HG03432 (cell line): Measurements from ENCODE around the gene GZMM.

ENCODE experiments used
- ATAC-seq: cut with Tn5 transposase; IDR thresholded peaks from one replicate; pipeline ENCODE4 v1.9.1; 2021; ENCODE audit warnings: mild to moderate bottlenecking, moderate library complexity; ENCODE audit not compliant: unreplicated experiment

GZMM gene

DNA sequence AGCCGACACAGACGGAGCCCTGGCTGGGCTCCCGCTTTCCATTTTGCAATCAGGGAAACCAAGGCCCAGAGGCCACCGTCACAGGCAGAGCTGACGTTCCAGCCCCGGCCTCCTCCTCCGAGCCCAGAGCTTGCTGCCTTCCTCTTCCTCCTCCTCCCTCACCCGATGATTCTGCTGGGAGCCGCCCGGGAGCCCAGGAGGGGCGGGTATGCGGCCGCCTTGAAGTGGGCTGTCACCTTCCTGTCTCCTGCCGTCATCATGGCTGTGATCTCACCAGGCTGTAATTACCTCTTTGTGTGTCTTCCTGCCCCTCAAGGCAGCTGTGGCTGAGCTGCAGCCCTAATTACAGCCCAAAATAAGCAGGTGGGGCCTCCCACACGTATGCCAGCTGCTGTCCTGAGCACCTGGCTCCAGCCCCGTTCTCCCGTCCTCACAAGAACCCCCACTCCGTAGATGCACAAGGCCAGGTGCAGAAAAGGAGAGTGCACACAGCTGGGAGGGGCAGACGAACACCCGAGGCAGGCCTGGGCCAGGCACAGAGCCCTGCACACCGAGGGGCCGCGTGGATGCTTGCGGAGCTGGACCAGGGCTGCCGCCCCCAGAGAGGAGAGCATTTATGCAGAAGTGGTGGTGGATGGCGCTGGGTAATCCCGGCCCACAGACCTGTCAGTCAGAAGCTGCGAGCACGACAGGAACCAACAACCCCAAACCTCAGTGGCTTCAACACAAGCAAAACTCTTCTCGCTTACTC, 32.6 kb upstream of the GZMM start:
- no peak for ATAC-seq

DNA sequence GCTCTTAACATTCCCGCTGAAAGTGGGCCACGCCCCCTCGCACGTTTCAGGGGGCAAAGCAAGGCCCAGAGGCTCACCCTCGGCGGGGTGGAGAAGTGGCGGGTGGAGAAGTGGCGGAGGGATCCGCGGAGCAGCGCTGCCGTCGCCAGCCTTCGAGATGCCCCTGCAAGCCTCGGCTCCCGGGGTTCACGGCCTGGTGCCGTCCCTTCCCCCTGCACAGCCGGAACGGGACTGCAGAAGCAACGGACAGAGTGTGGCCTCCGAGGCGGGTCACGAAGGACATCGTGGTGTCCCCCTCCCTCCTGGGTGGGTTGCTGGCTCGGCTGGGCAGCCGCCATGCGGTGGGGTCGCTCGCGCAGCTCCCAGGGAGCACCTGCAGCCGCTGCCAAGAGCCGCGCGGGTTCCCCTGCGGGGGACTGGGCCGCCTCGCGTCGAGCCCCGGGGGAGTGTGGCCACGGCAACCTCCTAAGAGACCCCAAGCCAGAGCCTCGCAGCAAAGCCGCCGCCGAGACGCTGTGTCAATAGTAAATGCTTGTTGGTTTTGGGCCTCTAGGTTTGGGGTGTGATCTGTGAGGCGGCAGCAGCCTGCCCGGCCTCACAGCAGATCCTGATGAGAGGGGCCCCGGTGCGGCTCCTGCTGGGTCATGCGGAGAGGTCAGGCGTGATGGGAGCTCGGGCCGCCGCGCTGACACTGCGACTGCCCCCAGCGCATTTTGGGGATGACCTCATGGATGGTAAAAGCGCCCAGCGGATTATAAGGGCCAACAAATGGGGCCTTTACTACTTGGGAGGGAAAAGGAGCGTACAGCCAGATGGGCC, 31.1 kb upstream of the GZMM start:
- ATAC-seq = no peak

DNA sequence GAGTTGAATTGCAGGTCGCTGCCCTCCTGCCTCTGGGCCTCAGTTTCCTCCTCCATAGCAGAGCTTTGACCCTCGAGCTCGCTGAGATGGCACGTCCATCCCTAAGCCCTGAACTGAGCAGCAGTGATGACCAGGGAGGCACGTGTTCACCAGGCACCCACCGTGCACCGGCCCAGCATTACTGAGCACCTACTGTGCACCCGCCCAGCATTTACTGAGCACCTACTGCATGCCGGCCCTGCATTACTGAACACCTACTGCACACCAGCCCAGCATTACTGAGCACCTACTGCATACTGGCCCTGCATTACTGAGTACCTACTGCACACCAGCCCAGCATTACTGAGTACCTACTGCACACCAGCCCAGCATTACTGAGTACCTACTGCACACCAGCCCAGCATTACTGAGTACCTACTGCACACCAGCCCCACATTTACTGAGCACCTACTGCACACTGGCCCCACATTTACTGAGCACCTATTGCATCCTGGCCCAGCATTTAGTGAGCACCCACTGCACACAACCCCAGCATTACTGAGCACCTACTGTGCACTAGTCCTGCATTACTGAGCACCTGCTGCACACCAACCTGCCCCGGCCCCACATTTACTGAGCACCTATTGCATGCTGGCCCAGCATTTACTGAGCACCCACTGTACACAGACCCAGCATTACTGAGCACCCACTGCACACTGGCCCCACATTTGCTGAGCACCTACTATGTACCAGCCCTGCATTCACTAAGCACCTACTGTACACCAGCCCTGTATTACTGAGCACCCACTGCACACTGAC, 30.3 kb upstream of the GZMM start:
- no peak for ATAC-seq

DNA sequence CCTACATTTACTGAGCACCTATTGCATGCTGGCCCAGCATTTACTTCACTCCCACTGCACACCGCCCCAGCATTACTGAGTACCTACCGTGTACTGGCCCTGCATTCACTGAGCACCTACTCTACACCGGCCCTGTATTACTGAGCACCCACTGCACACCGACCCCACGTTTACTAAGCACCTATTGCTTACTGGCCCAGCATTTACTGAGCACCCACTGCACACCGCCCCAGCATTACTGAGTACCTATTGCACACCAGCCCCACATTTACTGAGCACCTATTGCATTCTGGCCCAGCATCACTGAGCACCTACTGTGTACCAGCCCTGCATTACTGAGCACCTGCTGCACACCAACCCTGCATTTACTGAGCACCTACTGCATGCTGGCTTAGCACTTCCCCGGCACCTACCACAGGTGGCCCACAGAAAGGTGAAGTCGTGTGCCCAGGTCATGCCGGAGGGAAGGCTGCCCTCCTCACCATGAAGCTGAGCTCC, 29.6 kb upstream of the GZMM start:
- no peak for ATAC-seq

DNA sequence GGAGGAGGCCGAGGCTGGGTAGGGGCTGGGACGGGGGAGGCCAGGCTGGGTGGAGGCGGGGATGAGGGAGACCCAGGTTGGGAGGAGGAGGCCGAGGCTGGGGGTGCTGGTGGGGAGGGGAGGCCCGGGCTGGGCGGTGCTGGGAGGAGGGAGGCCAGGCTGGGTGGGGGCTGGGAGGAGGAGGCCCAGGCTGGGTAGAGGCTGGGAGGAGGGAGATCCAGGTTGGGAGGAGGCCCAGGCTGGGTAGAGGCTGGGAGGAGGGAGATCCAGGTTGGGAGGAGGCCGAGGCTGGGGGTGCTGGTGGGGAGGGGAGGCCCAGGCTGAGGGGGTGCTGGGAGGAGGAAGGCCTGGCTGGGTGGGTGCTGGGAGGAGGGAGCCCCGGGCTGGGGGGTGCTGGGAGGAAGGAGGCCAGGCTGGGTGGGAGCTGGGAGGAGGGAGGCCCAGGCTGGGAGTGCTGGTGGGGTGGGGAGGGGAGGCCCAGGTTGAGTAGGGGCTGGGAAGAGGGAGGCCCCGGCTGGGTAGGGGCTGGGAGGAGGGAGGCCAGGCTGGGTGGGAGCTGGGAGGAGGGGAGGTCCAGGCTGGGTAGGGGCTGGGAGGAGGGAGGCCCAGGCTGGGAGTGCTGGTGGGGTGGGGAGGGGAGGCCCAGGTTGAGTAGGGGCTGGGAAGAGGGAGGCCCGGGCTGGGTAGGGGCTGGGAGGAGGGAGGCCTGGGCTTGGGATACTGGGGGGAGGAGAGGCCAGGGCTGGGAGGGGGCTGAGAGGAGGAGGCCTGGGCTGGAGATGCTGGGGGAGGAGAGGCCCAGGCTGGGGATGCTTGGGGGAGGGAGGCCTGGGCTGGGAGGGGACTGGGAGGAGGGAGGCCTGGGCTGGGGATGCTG, 25.9 kb upstream of the GZMM start:
- no peak for ATAC-seq

DNA sequence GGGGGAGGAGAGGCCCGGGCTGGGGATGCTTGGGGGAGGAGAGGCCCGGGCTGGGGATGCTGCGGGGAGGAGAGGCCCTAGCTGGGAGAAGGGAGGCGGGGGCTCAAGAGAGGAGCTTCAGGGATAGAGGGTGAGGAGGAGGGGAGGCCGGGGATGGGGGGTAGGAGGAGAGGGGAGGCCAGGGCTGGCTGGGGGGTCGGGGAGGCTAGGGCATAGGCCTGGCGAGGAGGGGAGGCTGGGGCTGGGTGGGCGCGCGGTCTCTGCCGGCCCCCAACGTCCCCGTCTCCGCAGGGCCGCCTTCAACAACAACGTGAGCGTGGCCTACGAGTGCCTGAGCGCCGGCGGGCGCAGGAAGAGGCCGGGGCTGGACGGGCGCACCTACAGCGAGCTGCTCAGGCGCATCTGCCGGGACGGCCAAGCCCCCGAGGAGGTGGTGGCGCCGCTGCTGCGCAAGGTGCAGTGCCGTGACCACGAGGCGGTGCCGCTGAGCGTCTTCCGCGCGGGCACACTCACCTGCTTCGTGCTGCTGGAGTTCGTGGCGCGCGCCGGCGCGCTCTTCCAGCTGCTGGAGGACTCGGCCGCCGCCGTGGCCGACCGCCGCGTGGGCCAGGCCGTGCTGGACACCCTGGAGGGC, 25.1 kb upstream of the GZMM start:
- ATAC-seq = no peak

DNA sequence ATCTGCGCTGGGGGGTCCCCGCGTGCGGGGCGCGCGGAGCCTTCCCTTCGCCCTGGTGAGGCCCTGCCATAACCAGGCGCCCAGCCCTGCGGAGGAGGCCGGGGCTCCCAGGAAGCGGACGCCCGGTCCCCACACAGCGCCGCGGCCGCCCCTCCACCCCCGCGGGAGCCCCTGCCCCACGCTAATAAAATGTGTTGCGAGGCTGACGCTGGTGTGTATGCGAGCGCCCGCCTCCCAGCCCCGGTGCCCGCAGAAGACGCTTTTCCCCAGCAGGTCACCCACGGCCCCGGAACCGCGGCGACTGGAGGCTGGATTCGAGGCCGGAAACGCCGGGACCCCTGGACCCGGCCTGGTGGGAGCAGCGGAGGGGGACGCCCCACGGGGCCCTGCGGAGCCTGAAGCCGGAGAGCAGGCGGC, 24.4 kb upstream of the GZMM start:
- ATAC-seq = no peak

DNA sequence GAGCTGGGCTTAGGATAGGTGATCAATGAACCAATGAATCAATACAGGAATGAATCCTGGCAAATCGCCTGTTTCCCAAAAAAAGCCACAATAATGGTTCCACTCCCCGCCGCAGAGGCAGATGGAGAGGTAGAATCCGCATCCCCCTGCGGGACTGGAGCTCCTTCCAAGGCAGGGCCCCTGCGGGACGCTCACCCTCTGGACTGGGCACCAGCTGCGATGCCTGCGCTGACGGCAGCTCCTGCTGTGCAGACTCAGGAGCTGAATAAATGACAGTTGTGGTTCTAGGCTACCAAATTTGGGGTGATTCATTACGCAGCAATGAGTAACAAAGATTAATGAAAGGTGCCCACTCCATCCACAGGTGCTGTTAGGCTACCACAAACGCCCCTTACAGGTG, 21.1 kb upstream of the GZMM start:
- no peak for ATAC-seq

DNA sequence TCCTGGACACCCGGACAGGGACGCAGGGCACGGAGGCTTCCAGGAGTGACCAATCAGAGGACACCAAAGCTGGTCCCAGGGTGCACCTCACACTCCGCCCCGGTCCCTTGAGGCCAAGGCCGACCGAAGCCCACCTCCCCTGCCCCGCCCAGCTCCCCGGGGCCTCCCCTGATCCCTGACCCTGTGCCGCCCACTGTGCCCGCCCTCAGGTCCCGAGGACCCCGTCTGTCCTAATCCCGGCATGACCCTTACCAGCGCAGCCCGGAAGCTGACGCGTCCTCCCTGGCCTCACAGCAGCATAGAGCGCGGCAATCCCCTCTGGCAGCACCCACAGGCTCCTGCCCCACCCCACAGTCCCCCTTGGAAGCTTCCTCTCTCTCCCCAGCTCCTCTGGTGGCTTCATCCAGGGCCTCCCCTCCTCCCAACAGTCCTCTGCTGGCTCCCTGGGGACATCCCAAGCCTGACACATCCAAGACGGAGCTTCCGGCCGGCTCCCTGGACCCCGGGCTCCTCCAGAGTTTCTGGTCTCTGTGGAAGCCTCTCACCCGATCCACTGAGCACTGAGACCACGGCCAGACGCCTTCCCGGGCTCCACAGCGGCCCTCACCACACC, 19.7 kb upstream of the GZMM start:
- no peak for ATAC-seq

DNA sequence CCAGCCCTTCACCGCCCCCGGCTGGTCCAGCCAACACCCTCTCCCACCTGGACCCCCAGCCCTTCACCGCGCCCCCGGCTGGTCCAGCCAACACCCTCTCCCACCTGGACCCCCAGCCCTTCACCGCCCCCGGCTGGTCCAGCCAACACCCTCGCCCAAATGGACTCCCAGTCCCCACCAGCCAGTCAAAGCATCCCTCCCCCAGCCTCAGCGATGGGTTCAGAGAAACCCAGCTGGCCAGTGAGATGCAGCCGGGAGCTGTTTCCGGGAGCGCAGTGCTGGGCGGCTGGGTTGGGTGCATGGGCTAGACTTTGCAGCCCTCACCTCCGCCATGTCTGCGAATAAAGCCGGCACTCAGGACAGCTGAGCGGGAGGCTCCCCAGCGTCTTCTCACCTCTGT, 18.8 kb upstream of the GZMM start:
- ATAC-seq = no peak

DNA sequence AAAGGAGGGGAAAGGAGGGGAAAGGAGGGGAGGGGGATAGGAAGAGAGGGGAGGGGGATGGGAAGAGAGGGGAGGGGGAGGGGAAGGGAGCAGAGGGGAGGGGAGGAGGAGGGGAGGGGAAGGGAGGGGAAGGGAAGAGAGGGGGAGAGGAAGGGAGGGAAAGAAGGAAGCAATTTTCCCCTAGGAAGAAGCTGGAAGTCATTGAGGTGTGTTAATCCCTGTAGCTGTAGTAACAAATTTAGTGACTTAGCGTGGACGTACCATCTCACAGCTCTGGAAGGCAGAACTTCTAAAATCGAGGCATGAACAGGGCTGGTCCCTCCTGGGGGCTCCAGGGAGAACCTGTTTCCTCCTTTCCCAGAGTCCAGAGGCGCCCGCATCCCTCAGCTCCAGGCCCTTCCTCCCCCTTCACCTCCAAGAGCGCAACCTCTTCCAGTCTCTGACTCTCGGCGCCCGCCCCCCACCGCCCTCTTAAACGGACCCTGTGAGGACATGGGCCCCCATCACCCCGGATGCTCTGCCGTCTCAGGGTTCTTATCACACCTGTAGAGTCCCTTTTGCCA, 17.9 kb upstream of the GZMM start:
- no peak for ATAC-seq

DNA sequence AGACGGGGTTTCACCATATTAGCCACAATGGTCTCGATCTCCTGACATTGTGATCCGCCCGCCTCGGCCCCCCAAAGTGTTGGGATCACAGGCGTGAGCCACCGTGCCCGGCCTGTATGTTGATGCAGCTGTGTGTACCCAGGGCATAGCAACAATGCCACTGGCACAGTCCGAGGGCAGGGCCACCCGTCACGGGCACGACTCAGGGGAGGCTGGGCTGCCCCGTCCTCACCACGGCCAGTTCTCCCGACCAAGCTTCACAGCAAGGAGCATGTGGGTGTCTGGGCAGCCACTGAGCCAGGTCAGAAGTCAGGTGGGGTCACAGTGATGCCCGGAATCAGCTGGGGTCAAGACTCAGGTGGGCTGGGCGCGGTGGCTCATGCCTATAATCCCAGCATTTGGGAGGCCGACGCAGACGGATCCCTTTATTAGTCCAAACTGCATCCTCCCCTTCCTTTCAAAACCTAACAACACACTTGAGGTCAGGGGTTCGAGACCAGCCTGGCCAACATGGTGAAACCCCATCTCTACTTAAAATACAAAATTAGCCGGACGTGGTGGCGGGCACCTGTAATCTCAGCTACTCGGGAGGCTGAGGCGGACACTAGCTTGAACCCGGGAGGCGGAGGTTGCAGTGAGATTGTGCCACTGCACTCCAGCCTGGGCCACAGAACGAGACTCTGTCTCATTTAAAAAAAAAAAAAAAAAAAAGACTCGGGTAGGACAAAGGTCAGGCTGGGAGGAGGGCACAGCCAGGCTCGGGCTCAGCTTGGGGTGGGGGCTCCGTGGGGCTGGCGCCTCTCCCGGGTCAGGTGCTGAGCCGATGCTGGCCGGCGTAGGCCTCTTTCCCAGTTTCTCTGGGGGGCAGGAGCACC, 13.5 kb upstream of the GZMM start:
- ATAC-seq = no peak

DNA sequence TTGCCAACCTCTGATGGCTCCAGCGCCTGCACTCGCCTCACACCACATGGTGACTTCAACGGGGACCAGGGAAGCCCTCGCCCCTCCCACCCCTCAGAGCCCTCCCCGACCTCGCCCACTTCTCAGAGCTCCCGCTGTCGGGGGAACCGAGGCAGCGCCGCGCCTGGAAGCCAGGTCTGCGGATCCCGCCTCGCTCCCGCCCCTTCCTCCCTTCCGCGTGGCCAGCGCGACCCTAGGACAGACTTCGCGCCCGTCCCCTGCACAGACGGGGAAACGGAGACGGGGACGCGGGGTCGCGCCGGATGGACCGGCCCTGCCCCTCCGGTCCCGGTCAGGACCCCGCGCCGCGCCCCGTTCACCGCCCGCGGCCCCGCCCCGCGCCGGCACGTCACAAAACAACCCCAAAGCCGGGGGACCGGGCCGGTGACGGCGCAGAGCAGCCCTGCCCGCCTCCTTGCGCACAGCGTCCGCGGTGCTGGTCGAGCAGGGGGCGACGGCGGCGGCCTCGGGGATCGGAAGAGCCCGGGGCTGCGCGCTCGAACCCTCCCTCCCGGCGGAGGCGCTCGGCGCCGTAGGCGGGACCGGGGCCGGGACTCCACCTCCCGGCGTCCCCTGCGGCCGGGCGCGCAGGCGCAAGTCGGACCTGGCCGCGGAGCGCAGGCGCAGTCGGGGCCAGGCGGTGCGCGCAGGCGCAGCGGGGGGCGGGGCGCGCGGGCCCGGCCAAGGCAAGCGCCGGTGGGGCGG, 12.7 kb upstream of the GZMM start:
- peak; percentile 68 for ATAC-seq

DNA sequence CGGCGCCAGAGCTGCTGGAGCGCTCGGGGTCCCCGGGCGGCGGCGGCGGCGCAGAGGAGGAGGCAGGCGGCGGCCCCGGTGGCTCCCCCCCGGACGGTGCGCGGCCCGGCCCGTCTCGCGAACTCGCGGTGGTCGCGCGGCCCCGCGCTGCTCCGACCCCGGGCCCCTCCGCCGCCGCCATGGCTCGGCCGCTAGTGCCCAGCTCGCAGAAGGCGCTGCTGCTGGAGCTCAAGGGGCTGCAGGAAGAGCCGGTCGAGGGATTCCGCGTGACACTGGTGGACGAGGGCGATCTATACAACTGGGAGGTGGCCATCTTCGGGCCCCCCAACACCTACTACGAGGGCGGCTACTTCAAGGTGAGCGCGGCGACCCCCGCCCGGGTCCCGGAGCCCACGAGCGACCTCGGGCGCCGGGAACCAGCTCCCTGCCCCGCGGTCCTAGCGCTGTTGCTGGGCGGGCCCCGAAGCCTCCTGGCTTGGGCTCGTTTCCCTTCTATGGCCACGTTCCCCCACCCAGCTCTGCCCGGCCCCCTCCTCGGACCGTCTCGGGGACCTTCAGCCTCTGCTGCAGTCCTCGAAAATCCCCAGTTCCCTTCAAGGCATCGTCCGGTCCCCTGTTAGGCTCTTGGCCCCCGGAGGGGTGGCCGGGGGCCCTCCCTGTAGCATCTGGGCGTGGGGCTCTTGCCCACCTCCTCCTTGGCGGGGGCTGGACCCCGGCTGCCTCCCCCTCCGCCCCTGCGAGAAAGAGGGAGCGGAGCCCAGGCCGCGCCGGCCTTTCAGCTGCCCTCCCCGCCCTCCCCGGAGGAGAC, 11.9 kb upstream of the GZMM start, which contains the start of gene CDC34:
Gene CDC34, plus strand, starts transcription at position 8 of the 808 bp plus-strand sequence. Its CDS starts 172 bp downstream, at position 180.
- ATAC-seq = peak; percentile 4

DNA sequence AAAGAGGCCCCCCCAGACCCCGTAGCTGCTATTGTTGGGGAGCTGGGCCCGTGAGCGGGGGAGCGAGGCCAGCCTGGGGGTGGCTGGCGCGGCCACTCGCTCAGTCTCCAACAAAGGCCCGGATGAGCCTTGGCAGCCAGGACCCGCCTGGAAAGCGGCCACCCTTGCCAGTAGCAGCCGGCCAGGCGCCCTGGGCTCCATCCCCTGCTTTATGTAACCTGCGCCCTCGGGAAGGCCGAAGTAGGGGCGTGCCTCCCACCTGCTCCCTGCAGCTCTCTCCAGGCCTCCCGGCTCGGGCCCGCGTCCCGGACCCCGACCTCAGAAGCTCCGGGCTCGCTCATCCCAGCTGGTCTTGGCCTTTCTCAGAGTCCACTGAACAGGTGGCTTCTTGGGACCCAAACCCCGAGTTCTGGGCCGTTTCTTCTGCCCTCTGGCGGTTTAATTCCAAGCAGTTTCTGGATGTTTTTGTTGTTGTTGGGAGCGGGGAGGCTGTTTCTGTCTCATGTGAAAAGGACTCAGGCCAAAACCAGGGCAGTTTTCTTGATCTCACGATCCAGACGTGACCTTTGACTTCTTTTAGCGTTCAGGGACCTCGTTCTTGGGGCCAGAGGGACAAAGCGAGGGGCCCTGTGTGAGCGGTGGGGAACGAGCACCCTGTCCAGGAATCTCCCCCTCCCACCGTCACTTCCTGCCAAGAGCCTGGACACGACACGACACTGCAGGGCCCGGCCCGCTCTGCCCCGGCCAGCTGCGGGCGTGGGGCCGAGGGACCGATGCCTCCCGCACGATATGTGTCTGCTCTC, 11.1 kb upstream of the GZMM start:
- no peak for ATAC-seq
